PC-9 (cell line): ENCODE results near the gene RSPH1. TPM values are rescaled to one million over a fixed set of nuclear protein-coding genes. Genes with fewer than 3 reads are reported as not detected.

ENCODE experiments used
- BruUV-seq: library from RNA; stranded (reverse); fragments of 400-500 nt; replicated peaks from 2 replicates; lab custom pipeline; 2021; lab: Mats Ljungman, UMichigan
- CTCF ChIA-PET: fragments of 300-600 bp; sonication (Branson Sonifier 250); formaldehyde crosslinking; loops from one replicate; lab custom pipeline; 2022; ENCODE audit warnings: antibody characterized with exemption; lab: Charles Lee
- POLR2A ChIA-PET: fragments of 300-600 bp; sonication (Branson Sonifier 250); formaldehyde crosslinking; loops from one replicate; lab custom pipeline; 2022; ENCODE audit warnings: antibody characterized with exemption; ENCODE audit not compliant: unreplicated experiment; lab: Charles Lee
- DNase-seq, 2 experiments: peaks; one replicate each; pipeline versions ENCODE4 v3.0.0 to v3.0.0-alpha.2; 2015 to 2022; ENCODE audit warnings: mixed read lengths in 1 of 2
- H2AFZ ChIP-seq: fragments of 200-600 bp; sonication (generic); 2 replicates; pipeline ENCODE4 v1.8.1; 2017; ENCODE audit warnings: antibody characterized with exemption
- H3F3A ChIP-seq: fragments of 200-600 bp; sonication (generic); 2 replicates; pipeline ENCODE4 v1.8.1; 2017; ENCODE audit warnings: antibody characterized with exemption, mild to moderate bottlenecking, low read depth; ENCODE audit not compliant: insufficient read depth
- H3K27ac ChIP-seq: fragments of 200-600 bp; sonication (generic); 2 replicates; pipeline ENCODE4 v1.6.1; 2016; ENCODE audit warnings: mixed run types
- H3K27me3 ChIP-seq: fragments of 200-600 bp; sonication (generic); 2 replicates; pipeline ENCODE4 v1.6.1; 2016; ENCODE audit warnings: low read depth, mixed run types; ENCODE audit not compliant: insufficient read depth
- H3K36me3 ChIP-seq: fragments of 200-600 bp; sonication (generic); 2 replicates; pipeline ENCODE4 v1.6.1; 2016; ENCODE audit warnings: low read depth, mixed run types
- H3K4me1 ChIP-seq: fragments of 200-600 bp; sonication (generic); replicated peaks from 2 replicates; pipeline ENCODE4 v1.6.1; 2016; ENCODE audit warnings: mixed run types; ENCODE audit not compliant: insufficient read depth
- H3K4me2 ChIP-seq: fragments of 200-600 bp; sonication (generic); 2 replicates; pipeline ENCODE4 v1.6.1; 2017; ENCODE audit warnings: mixed run types
- H3K4me3 ChIP-seq: fragments of 200-600 bp; sonication (generic); 2 replicates; pipeline ENCODE4 v1.6.1; 2016; ENCODE audit warnings: mixed run types
- H3K79me2 ChIP-seq: fragments of 200-600 bp; sonication (generic); 2 replicates; pipeline ENCODE4 v1.6.1; 2017; ENCODE audit warnings: low read depth, mixed run types
- H3K9me2 ChIP-seq: fragments of 200-600 bp; sonication (generic); 2 replicates; pipeline ENCODE4 v1.8.1; 2017; ENCODE audit warnings: mild to moderate bottlenecking; ENCODE audit not compliant: insufficient read depth
- H3K9me3 ChIP-seq: fragments of 200-600 bp; sonication (generic); 2 replicates; pipeline ENCODE4 v1.8.1; 2016; ENCODE audit warnings: low read depth; ENCODE audit not compliant: insufficient read depth
- H4K20me1 ChIP-seq: fragments of 200-600 bp; sonication (generic); 2 replicates; pipeline ENCODE4 v1.8.1; 2017; ENCODE audit not compliant: insufficient read depth
- CTCF ChIP-seq: fragments of 200-600 bp; sonication (generic); conservative IDR thresholded peaks from 2 replicates; pipeline ENCODE4 v1.6.1; 2017; ENCODE audit warnings: mixed run types, antibody characterized with exemption, mild to moderate bottlenecking, moderate library complexity
- EZH2 ChIP-seq: fragments of 200-600 bp; sonication (generic); IDR thresholded peaks from 2 replicates; pipeline ENCODE4 v1.8.0; 2017; ENCODE audit warnings: antibody characterized with exemption, low read depth
- intact Hi-C: fragments of 100-400 bp; cut with micrococcal nuclease; formaldehyde crosslinking; loops from one replicate; pipeline ENCODE4 v1.10.0; 2022; ENCODE audit not compliant: unreplicated experiment
- total RNA-seq: library from RNA; stranded (reverse); gene quantifications from 2 replicates; pipeline ENCODE4 v1.2.3, GENCODE V29; 2021

Gene RSPH1
- total RNA-seq, 1 experiment from 2014 or later = 8.0 TPM

GRCh38 chr21:42526379-42526727 is 30.3 kb upstream of the RSPH1 start:
- no peak overlapping the region for H3K27ac ChIP-seq
- no peak overlapping the region for H3K4me2 ChIP-seq
- intact Hi-C loops = no loop called here
- H3F3A ChIP-seq = no peaks in the 10 kb centered on the region
- H4K20me1 ChIP-seq = no peaks in the 10 kb centered on the region
- H2AFZ ChIP-seq = no peak overlapping the region
- H3K27me3 ChIP-seq = no peaks in the 10 kb centered on the region
- H3K9me3 ChIP-seq = no peaks in the 10 kb centered on the region
- H3K79me2 ChIP-seq = peaks cover 53% of the 10 kb centered on the region
- H3K4me3 ChIP-seq = no peak overlapping the region
- ChIA-PET CTCF (no interaction called here), POLR2A (no interaction called here)
- DNase-seq = no peak
- H3K4me1 ChIP-seq = no peaks in the 10 kb centered on the region
- H3K9me2 ChIP-seq = no peaks in the 10 kb centered on the region
- BruUV-seq = no TSS peak
- no peaks in the 10 kb centered on the region; the same call in 1 of the 2 replicates for H3K36me3 ChIP-seq
- TF ChIP-seq EZH2 (no peak), CTCF (no peak)

- CTCF ChIA-PET = no interaction called here
- no TSS peak for BruUV-seq
These were observed 29.8 kb upstream of the RSPH1 start for GRCh38 chr21:42525676-42526378.

GRCh38 chr21:42525029-42525581 is 29.1 kb upstream of the RSPH1 start:
- no peaks in the 10 kb centered on the region for H3K27me3 ChIP-seq
- DNase-seq = no peak
- H3K4me1 ChIP-seq = no peaks in the 10 kb centered on the region; the same call in 1 of the 2 replicates
- H3K9me3 ChIP-seq = no peaks in the 10 kb centered on the region
- no TSS peak for BruUV-seq
- no peak overlapping the region for H2AFZ ChIP-seq
- no peaks in the 10 kb centered on the region for H3K9me2 ChIP-seq
- H3K27ac ChIP-seq = no peak overlapping the region
- intact Hi-C loops = no loop called here
- ChIA-PET POLR2A (no interaction called here), CTCF (no interaction called here)
- H3K36me3 ChIP-seq = peaks cover 3% of the 10 kb centered on the region; the same call in 1 of the 2 replicates
- TF ChIP-seq CTCF = no peak
- no peak for TF ChIP-seq EZH2
- peaks cover 65% of the 10 kb centered on the region for H3K79me2 ChIP-seq
- H4K20me1 ChIP-seq = no peaks in the 10 kb centered on the region
- H3K4me3 ChIP-seq = no peak overlapping the region
- H3F3A ChIP-seq = no peaks in the 10 kb centered on the region
- H3K4me2 ChIP-seq = no peak overlapping the region

More at GRCh38 chr21:42525676-42526378, 29.8 kb upstream of the RSPH1 start:
- H3F3A ChIP-seq = no peaks in the 10 kb centered on the region
- TF ChIP-seq CTCF (no peak), EZH2 (no peak)
- no peaks in the 10 kb centered on the region for H3K4me1 ChIP-seq
- no peaks in the 10 kb centered on the region for H3K27me3 ChIP-seq
- H3K4me3 ChIP-seq = no peak overlapping the region
- intact Hi-C loops = no loop called here
- H4K20me1 ChIP-seq = no peaks in the 10 kb centered on the region
- H3K79me2 ChIP-seq = peaks cover 58% of the 10 kb centered on the region
- H3K27ac ChIP-seq = no peak overlapping the region
- no peaks in the 10 kb centered on the region for H3K9me3 ChIP-seq
- H3K4me2 ChIP-seq = no peak overlapping the region
- DNase-seq = no peak
- POLR2A ChIA-PET = no interaction called here
- H2AFZ ChIP-seq = no peak overlapping the region
- no peaks in the 10 kb centered on the region for H3K9me2 ChIP-seq
- no peaks in the 10 kb centered on the region; the same call in 1 of the 2 replicates for H3K36me3 ChIP-seq
